Measurements from ENCODE around the gene EPHA1.
"Not testable (repeated sequence)": the region's sequence is repeated elsewhere in the genome, so short reads cannot be mapped to it uniquely, and the experiment has no call there.

EPHA1 gene

GRCh38 chr7:143401265-143401664 is 7.4 kb downstream of the EPHA1 start:
- DNase-seq: no peak

- no peak for DNase-seq
These were observed 9.0 kb downstream of the EPHA1 start for GRCh38 chr7:143399642-143400041.

- no peak for DNase-seq
These were observed 9.5 kb downstream of the EPHA1 start for GRCh38 chr7:143399151-143399550.

- DNase-seq: no peak
These were observed 10.0 kb downstream of the EPHA1 start for GRCh38 chr7:143398616-143399015.

GRCh38 chr7:143397710-143398530 is 10.7 kb downstream of the EPHA1 start:
- no peak for DNase-seq

GRCh38 chr7:143396625-143397556 is 11.8 kb downstream of the EPHA1 start:
- DNase-seq: no peak

GRCh38 chr7:143396182-143396581 is 12.5 kb downstream of the EPHA1 start:
- no peak for DNase-seq

- no peak for DNase-seq
These were observed 13.2 kb downstream of the EPHA1 start for GRCh38 chr7:143395187-143396149.

- no peak for DNase-seq
These were observed 13.9 kb downstream of the EPHA1 start for GRCh38 chr7:143394777-143395176.

GRCh38 chr7:143394068-143394467 is 14.6 kb downstream of the EPHA1 start:
- no peak for DNase-seq

- no peak for DNase-seq
These were observed 15.2 kb downstream of the EPHA1 start for GRCh38 chr7:143393267-143394041.

- no peak for DNase-seq
These were observed 15.8 kb downstream of the EPHA1 start for GRCh38 chr7:143392875-143393266.

GRCh38 chr7:143392427-143392826 is 16.2 kb downstream of the EPHA1 start:
- DNase-seq: not testable (repeated sequence)

GRCh38 chr7:143391462-143392404 is 16.9 kb downstream of the EPHA1 start:
- DNase-seq: no peak

GRCh38 chr7:143390773-143391317 is 17.8 kb downstream of the EPHA1 start:
- no peak for DNase-seq

GRCh38 chr7:143390104-143390772 is 18.4 kb downstream of the EPHA1 start:
- DNase-seq: no peak

- no peak for DNase-seq
These were observed 19.1 kb downstream of the EPHA1 start for GRCh38 chr7:143389316-143390103.

GRCh38 chr7:143388491-143389101 is 20.1 kb downstream of the EPHA1 start:
- DNase-seq: no peak
